Measurements from ENCODE around the gene MYO18B.

MYO18B gene

GRCh38 chr22:25827415-25827814 is 85.4 kb downstream of the MYO18B start:
- no peak for DNase-seq

GRCh38 chr22:25828422-25828821 is 86.4 kb downstream of the MYO18B start:
- DNase-seq, result no peak

DNA sequence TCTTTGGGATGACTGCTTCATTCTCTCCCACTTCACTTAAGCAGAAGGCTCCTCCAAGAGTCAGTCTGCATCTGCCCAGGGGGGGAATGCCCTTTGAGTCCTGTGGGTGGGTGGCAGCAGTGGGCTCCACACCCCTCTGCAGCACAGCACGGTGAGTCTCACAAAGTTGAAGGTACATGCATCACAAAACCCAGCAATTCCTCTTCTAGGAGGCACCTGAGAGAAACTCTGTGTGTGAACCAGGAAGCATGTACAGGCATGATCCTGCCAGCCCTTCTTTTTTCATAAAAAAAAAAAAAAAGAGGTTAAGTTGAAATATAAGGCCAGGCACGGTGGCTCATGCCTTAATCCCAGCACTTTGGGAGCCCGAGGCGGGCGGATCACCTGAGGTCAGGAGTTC is 87.2 kb downstream of the MYO18B start:
- DNase-seq, result no peak

- DNase-seq, result no peak
Observed at GRCh38 chr22:25829808-25830777, 88.1 kb downstream of the MYO18B start.

GRCh38 chr22:25833091-25833490 is 91.1 kb downstream of the MYO18B start:
- DNase-seq, result no peak

DNA sequence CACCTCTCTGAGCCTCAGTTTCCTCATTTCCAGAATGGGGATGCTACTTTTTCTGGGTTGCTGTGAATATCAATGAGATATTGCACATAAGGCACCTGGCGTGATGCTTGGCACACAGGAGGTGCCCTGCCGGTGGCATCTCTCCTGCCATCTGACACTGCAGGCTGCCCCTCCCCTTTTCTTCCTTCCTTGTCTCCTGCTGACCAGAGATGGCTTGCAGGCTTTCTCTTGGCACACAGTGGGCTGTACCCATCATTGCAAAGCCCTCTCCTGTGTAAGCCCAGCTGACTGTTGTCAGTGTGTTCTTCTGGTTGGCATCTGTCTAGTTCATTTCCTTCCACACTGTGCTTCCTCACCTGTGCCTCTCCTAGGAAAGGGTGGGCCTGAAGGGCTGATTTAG is 91.7 kb downstream of the MYO18B start:
- no peak for DNase-seq

DNA sequence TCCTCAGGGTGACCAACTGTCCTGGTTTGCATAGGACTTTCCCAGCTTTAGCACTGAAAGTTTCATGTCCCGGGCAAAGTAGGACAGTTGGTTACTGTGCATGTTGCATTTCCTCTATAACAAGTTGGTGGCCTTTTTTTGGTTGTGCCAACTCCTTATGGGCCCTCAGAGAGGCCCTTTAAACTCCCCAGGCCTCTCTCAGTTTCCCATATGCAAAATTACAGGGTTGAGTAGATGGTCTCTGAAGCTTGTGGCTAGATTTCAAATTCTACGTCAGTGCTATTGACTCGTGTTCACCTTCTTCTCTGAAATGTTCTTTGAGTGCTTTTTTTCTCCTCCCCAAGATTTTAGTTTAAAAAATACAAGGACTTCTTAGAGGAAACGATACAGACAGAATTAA is 92.5 kb downstream of the MYO18B start:
- DNase-seq, result no peak

DNA sequence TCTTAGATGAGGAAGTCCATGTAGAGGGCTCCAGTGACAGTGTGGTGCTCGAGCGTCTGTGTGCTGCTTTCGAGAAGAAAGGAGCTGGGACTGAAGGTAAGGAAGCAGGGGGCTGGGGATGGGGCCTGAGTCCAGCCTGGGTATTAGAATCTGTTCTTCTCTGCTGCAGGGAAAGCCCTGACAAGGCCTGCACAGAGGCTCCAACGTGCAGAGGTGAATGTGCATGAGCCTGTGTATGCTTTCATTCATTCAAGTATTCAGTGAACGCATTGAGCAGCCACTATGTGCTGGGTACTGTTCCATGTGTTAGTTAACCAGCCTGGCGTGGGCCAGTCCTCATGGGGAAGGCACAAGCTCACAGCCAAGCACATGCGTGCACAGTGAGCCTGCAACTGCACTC is 93.4 kb downstream of the MYO18B start:
- DNase-seq, result no peak

GRCh38 chr22:25837288-25837900 is 95.4 kb downstream of the MYO18B start:
- DNase-seq, result no peak

DNA sequence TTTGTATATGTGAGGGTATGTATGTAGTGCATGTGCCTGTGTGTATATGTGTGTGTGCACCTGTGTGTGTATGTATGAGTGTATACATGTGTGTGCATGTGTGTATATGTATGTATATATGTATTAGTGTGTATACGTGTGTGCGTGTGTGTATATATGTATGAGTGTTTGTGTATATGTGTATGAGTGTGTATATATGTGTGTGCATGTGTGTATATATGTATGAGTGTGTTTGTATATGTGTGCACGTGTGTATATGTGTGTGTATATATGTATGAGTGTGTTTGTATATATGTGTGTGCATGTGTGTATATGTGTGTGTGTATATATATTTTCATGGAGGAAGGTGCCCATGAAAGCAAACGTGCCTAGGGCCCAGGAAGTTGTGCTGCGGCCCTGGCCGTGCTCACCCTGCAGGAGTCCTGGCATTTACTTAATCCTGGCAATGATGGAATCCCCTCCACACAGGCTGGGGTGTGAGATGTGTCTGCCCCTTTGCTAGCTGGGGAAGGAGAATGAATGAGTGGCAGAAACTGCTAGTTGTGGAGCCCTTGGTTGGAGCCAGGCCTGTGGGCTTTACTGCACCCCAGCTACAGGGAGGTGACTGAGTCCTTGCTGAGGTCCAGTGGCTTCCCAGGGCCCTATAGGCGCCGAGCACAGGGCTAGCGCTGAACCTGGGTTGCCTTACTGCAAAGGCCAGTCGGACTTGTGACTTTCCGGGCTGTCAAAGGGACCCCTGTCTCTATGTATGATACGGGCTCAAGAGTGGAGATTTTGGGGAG is 97.2 kb downstream of the MYO18B start:
- no peak for DNase-seq

GRCh38 chr22:25839755-25840154 is 97.8 kb downstream of the MYO18B start:
- DNase-seq, result no peak

- no peak for DNase-seq
Observed at GRCh38 chr22:25840167-25840566, 98.2 kb downstream of the MYO18B start.

DNA sequence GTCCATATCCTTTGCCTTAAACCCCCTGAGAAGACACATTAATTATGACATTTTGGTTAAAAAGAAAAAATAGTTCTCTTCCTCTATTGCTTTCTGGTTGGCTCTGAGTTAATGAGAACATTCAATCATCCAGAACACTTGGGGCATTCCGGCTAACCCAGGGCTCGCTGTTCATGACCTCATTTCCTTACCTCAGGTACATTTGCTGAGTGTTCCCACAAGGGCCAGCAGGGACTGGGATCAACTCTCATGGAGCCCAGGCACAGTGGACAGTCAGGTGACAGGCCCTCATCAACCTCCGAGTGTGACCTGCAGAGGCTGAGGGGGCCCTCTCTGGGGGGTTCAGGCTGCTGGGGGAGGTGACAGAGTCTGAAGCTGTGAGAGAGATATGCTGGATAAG is 98.9 kb downstream of the MYO18B start:
- no peak for DNase-seq

GRCh38 chr22:25841775-25842174 is 99.8 kb downstream of the MYO18B start:
- no peak for DNase-seq

- DNase-seq, result no peak
Observed at GRCh38 chr22:25843660-25844405, 101.8 kb downstream of the MYO18B start.

- DNase-seq, result no peak
Observed at GRCh38 chr22:25844601-25845000, 102.6 kb downstream of the MYO18B start.

GRCh38 chr22:25845985-25846745 is 104.2 kb downstream of the MYO18B start:
- no peak for DNase-seq

DNA sequence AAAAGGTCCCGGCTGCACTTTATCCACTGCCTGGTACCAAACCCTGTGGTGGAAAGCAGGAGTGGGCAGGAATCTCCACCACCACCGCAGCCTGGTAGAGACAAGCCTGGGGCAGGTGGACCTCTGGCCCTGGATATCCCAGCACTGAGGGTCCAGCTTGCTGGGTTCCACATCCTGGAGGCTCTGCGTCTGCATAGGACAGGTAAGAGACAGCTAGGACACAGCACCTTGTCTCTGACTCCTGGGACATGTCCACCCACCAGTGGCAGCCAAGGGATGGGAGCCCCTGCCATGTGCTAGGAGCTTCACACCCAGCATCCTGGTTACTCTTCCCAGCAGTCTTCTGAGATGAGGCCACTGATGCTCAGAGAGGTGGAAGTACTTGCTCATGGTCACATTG is 105.5 kb downstream of the MYO18B start:
- DNase-seq, result no peak

DNA sequence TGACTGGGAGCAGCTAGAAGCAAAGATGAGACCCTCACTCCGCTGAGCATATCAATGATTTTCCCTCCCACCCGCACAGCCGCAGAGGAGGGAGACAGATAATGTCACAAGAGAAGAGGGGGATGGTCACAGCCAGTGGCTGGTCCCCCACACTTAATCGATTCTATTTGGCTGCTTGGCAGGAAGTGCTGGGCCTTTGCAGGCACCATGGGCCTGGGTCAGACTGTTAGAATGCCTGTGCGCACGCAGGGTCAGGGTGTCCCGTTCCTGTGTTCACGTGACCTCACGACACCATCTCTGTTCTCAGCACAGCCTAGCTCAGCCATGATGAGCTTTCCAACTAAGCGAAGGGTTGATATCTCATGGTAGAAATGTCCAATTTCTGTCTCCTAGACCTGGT is 107.0 kb downstream of the MYO18B start:
- no peak for DNase-seq

GRCh38 chr22:25849522-25849921 is 107.5 kb downstream of the MYO18B start:
- no peak for DNase-seq

- no peak for DNase-seq
Observed at GRCh38 chr22:25852223-25852622, 110.2 kb downstream of the MYO18B start.

DNA sequence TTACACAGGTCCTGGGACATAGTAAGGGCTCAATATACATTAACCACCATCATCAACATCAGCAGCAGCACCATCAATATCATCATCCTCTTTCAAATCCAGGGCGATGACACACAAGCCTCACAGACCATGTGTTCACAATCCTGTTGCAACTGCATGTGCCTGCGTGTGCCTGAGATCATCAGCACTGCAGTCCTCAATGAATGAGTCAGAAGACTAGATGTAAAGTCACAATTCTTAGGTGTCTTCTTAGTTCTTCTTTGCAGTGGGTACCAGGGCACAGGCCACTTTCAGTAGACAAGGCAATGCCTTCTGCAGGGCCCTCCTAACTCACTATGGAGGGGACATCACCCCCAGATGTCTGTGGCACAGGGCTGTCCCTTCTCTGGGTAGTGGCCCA is 111.1 kb downstream of the MYO18B start:
- DNase-seq, result no peak
